ENCODE data around the gene RPGRIP1L.

RPGRIP1L gene

DNA sequence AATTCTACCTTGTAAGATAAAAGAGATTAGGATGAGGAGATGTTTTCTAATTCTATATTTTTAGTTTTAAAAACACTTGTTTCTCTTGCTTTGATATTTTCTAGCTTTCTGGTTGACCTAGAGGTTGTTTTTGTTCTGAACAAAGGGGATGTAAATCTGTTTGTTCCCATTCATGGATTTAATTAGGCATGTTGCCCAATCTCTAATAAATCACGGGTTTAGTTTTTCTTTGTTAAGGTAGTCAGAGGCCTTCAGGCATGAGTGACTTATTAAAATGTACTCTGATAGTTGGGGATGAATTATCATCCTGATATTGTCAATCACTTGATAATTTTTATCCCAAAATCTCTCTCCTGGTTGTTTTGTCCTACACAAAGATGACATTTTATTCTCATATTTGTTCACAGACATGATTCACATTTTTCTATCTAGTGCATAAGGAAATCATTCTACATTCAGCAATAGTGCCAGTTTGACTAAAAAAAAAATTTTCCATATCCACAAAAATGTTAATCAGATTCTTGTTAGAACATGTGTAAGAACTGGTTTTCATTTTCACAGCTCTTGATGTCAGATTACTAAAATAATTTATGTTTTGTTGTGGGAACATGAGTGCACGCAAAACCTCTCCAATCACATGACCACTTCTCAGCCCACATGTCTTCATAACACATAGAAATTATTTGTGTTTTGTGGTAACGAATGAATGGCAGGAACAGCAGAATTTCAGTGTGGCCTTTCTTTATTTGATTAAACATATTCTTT is 105.0 kb downstream of the RPGRIP1L start:
- no peak for DNase-seq

DNA sequence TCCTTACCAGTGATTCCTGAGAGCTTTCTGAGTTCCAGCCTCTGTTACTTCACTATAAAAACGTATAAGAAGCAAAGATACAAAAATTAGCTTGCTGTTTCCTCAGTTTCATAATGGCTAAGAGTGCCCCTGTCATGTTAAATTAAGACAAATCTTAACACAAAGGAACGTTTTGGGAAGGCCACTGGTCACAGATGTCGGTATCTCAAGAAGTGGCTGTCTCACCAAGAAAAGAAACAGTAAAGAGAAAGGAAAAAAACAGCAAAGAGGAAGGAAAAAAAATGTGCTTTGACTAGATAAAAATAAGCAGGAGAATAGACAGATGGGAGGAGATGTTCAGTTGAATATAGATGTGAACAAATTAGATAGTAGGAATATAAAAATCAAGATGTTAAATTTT is 105.9 kb downstream of the RPGRIP1L start:
- DNase-seq, result no peak

- DNase-seq, result no peak
Observed at GRCh38 chr16:53588081-53588648, 115.5 kb downstream of the RPGRIP1L start.

GRCh38 chr16:53583401-53583800 is 120.3 kb downstream of the RPGRIP1L start:
- DNase-seq, result no peak

GRCh38 chr16:53581784-53582183 is 121.9 kb downstream of the RPGRIP1L start:
- DNase-seq, result no peak

DNA sequence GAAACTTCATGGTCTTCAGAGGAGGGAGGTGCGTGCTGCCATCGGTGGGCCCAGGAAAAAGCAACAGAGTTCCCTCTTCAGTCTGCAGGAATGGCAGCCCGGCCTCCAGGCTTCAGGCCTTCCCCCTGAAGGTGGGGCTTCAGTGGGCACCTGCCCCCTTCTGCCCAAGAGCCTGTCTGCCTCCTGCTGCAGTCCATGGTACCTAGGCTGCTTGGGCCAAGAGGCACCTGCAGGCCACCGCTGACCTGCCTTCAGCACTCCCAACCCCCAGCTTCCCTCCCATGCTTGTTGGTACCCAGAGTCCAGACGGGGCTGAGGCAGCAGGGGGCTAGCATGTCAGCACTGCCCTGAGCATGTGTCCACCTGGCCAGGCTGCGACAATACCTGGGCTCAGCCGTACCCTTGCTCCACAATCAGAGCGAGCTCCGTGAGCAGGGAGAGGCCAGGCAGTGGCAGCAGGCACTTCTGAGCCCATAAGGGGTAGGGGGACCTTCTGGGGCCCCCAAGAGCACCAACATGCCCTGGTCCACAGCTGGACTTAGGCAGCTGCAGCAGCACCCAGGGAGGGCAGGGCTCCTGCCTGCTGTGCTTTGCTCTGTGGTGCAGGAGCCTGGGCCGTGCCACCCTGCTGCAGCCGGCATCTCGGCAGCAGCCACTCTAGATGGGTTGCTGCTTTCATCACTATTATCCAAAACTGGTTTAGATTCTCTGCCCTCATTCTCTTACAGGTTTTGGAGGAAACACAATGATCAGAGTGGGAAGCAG is 123.4 kb downstream of the RPGRIP1L start:
- no peak for DNase-seq

GRCh38 chr16:53576904-53577303 is 126.8 kb downstream of the RPGRIP1L start:
- DNase-seq, result no peak

- no peak for DNase-seq
Observed at GRCh38 chr16:53576210-53576609, 127.4 kb downstream of the RPGRIP1L start.

GRCh38 chr16:53571763-53572162 is 131.9 kb downstream of the RPGRIP1L start:
- no peak for DNase-seq

DNA sequence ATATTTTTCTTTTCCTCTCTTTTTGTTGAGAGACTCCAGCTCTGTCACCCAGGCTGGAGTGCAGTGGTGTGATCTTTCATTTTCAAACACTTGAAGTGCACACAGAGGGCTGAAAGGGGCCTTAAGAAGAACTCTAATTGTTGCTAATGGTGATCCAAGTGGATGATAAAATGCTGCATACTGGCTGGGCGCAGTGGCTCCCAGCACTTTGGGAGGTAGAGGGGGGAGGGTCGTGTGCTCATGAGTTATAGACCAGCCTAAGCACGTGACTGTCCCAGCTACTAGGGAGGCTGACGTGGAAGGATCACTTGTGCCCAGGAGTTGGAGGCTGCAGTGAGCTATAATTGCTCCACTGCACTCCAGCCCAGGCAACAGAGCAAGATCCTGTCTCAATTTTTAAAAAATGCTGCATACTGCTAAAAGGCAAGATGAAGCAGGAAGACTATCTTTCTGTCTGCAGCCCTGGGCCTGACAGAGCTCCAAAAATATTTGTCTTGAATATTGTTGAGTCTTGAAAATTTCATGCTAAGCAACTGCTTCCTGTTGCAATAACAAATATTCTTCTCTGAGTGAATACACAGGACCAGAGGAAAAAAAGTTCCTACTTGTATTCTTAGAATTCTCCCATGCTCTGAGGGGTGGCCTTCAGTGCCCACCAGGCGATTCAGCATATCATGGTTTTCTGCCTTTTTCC is 137.0 kb downstream of the RPGRIP1L start:
- DNase-seq, result no peak

DNA sequence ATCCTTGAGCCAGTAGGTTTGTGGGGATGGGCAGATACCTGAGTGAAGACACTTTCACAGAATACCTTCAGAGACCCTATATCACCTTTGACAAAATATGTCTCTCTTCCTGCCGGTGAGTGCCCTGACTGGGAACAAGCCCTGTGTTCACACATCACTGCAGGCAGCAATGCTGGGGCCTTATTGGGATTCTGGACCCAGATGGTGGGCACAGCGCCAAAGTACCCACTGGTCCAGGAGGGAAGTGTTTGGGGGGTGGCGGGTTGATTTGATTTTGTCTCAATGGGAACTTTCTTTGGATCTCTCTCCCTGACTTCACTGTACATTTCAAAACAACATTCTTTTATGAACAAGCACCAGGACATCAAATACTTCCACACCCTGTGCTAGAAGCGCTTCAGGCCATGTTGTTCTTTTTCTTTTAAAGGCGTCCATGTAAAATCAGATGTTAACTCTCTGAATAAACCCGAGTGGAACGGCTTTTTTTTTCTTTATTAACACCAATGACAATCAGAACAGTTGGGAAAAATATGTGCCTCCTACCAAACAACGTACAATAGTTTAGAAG is 138.3 kb downstream of the RPGRIP1L start:
- no peak for DNase-seq

DNA sequence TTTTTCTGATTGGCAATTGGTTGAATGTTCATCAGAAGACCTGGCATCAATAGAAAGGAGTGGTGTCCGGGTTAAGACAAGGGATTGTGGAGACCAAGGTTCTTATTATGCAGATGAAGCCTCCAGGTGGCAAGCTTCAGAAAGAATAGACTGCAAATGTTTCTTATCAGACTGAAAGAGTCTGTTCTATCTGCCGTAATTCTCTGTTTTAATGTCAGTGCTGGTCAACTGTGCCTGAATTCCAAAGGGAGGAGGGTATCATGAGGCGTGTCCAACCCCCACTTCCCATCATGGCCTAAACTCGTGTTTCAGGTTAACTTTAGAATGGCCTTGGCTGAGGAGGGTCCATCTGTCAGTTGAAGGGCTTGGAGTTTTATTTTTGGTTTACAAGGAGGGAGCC is 140.2 kb downstream of the RPGRIP1L start:
- no peak for DNase-seq

DNA sequence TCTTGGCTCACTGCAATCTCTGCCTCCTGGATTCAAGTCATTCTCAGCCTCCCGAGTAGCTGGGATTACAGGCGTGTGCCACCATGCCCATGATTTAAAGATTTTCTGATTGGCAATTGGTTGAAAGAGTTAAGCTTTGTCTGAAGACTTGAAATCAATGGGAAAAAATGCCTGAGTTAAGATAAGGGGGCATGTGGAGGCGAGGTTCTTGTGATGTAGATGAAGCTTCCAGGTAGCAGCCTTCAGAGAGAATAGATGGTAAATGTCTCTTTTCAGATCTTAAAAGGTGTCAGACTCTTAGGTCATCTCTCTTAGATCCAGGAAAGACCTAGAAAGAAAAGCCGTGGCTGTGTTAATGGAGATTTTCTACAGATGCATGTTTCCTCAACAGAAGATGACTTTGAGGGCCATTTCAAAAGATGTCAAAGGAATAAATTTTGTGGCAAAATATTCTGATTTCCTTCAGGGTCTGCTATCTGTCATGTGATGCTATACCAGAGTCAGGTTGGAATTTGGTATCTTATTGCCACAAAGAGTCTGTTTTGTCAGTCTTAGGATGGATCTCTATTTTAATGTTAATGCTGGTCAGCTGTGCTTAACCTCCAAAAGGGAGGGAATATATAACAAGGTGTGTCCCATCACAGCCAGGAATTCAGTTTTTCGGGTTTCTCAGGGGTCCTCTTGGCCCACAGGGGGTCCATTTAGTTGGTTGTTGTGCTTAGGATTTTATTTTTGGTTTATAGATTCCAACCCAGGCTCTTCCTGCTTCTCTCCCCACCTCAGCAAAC is 142.4 kb downstream of the RPGRIP1L start:
- DNase-seq, result no peak

DNA sequence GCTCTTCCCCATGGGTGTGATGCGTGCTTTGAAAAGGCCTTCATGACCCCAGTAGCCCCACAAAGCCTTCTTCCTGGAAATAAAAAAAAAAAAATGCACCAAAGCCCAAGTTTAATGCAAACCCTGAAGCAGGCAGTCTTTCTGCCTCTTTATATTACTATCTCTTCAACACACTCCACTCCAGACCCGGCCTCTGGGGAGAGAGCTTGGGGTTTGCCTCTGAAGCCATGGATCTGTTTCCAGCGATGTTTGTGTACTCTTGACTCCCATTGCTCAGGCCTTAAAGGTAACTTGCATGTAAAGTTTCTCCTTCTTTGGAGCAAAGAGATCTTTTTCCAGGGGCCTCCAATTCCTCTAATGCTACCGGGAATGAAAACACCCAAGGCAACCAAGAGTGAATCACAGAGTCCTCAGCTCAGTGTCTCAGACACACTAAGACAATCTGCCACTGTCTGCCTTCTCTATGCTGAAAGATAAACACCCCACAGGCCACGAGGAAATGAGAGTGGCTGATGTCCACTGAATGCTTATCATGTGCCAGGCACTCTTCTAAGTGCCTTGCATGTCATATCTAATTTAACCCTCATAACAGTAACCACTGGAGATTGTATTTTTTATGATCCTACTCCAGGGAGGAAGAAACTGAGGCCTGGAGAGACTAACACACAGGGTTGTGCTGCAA is 144.2 kb downstream of the RPGRIP1L start:
- no peak for DNase-seq

GRCh38 chr16:53558710-53559109 is 144.9 kb downstream of the RPGRIP1L start:
- DNase-seq, result no peak

- DNase-seq, result no peak
Observed at GRCh38 chr16:53556521-53556920, 147.1 kb downstream of the RPGRIP1L start.

GRCh38 chr16:53549970-53550690 is 153.5 kb downstream of the RPGRIP1L start:
- DNase-seq, result peak; percentile 65

Measured in CD4-positive, alpha-beta T cell treated with Interleukin-17A for 4 hours (primary cell).